KBM-7 (cell line): Measurements from ENCODE around the gene ALX4.

Experiments
- DNase-seq: peaks from one replicate; pipeline ENCODE4 v3.0.0-alpha.2; 2015
- in situ Hi-C: fragments of 300-500 bp; cut with MboI; formaldehyde crosslinking; loops from 2 replicates; pipeline ENCODE4 v1.14.3; 2020; ENCODE audit warnings: low sequenced_read_pairs, low pct_unique_long_range_greater_than_20kb, mixed read lengths

Gene ALX4

DNA sequence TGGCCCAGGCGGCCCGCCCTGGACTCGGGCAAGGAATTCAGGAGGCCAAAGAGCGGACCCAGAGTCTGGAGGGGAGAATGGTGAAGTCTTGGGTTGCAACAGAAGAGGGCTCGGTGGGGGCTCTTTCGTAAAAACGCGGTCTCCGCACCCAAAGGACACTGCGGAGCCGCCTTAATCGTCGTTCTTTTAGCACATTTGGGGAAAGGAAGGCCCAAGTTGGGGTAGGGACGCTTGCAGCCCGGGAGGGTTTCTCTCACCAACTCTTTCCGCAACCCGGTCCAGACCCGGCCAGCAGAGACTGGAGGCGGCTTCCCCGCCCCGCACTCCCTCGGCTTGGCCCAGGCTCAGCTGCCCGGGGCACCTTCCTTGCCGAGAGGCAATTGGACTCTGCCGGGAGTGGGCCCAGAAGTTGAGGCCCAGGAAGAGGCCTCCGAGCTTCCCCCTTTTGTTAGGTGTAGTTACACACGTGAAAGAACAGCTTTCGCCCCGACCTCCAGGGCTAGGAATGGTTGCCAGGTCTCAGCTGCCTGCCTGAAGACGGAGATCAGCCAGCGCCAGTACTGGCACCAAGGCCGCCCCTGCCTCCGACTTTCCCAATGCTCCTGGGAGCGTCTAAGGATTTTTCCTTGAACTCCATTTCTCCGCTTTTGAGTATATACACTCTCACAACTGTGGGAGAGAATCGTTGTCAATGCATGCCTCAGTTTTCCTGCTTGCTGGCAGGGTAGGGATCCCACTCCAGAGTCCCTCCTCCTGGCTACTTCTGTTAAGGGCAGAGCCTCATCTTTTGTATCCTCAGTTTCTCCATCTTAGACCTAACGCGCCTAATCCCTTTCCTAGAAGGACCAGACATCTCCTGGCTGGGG, 3.7 kb downstream of the ALX4 start:
- in situ Hi-C loops: no loop called here
- DNase-seq: no peak

DNA sequence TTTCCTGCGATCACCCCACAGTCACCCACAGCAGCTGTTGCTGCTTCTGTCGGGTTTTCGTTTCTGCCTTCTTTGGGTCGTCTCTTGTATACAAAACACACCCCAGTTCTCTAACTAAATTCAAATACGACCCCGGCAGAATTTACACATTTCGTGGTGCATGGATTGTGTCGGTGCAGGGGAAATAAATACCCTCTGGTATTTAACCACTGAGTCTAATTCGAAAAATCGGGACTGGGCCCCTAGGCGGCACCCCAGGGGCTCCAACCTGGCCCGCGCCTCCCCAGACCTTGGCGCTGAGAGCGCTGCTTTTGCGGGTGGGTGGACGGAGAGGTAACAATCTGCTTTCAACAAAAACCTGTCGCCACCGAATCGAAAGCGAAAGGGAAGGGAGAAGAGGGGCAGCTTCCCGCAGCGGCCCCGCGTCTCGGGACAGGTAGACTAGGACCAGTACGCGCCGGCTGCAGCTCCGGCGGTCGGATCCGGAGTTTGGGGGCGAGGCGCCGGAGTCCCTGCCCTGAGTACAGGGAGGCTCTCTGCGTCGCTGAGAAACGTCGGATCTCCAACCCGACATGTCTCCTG, 4.4 kb downstream of the ALX4 start:
- DNase-seq: peak; percentile 26
- in situ Hi-C loops: no loop called here

DNA sequence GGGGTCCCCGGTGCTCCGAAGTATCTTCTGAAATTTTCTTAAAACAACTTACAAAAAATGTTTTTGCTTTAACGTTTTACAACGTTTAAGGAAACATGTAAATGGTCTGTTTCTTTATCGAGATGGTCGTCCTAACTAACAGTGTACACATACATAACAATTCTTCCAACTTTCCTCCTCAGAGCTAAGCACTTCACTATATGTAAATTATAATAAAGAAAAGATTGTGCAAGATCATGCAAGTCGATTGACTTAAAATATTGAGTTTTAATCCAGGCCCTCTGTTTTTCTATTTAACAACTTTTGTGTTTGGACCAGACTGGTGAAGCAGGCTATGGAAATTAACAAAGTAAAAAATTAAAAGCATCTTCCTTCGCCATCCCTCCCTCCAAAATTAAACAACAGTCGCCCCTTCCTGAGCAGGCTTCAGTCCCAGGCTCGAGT, 4.9 kb downstream of the ALX4 start:
- in situ Hi-C loops: no loop called here
- DNase-seq: no peak

GRCh38 chr11:44304091-44305025, 5.6 kb downstream of the ALX4 start:
- in situ Hi-C loops: no loop called here
- no peak for DNase-seq

DNA sequence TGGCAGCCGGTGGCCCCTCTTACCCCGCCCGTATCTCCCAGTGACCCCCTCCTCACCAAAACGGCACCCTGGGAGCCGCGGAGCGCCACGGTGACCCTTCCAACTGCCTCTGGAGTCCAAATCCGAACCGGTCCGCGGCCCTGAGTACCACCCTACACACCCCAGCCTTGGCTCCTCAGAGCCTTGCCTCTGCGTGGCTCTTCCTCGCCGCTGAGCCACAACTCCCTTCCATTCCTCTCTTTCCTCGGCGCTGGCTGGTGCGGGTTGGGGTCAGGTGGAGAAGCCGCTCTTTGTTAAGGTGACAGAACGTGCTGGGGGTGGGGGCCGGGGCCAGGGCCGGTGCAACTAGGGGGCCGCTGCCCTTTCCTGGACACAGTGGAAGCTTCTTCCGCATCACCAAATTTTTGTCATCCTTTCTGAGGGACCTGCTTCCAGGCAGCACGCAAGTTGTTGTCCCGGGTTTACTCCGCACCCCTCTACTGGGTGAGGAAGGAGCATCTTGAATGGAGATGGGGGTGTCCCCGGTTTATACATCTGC, 6.5 kb downstream of the ALX4 start:
- DNase-seq: no peak
- in situ Hi-C loops: no loop called here

DNA sequence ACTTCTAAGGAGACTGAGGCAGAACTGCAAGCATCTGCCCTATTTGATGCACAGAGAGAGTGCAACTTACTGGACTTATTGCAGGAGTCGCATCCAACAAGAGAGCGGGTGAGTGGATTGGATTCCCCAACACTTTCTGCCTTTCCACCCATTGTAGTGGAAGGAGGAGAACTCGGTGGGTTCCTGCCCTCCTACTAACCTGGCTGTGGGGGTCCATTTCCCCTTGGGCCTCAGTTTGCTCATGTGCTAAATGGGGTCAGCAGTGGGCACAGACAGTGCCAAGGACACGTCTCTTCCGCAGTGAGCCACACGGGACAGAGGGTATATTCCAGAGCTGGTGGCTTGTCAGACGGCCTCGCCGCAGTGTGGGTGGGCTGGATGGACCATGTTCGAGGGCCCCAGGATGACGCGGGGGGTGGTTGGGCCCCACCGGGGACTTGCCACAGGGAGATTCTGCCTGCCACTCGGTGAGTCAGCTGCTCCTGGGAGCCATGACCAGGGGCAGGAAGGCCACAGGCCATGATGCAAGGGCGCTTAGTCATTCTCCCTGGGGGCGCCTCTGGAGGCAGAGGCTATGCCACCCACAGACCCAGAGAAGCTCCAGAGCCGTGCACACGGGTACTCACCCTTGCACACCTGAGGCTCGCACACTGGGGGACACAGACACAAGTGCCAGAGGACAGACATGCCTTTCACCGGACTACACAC, 8.2 kb downstream of the ALX4 start:
- in situ Hi-C loops: no loop called here
- no peak for DNase-seq

GRCh38 chr11:44300844-44301563, 8.9 kb downstream of the ALX4 start:
- in situ Hi-C loops: no loop called here
- no peak for DNase-seq

DNA sequence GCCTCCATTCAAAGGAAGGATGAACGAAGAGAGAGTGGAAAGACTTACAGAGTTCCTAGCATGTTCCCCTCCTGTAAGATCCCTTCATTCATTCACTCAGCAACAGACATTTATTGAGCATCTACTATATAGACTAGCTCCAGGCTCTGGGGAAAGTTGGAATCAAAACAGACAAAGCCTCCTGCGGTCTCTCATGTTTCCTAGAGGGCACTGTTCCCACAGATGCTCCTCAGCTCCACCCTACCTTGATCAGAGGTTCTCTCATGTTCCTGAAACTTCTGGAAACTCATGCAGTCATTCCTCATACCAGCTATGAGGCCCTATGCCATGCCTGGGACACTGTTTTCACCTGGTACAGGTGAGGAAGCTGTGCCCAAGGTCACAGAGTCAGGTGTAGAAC, 11.1 kb downstream of the ALX4 start:
- in situ Hi-C loops: loop anchor here (25.0 kb wide), 1 partner anchor 238 kb away; no protein-coding TSS in a partner anchor
- no peak for DNase-seq

DNA sequence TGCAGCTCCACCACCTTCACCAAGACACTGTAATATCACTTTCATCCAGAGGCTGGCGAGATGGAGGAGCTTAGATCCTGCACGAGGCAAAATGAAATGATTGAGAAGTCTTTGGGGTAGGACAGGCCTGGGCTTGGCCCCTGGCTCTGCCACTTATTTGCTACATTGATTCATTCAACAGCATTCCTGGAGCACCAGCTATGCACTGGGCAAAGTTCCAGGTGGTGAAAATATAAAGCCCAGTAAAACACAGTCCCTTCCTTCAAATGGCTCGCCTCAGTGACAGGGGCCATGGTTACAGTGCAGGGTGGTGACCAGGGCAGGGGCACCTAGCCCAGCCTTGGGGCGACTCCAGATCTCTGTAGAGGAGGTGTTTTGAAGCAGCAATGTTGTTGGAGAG, 19.7 kb downstream of the ALX4 start:
- no peak for DNase-seq
- in situ Hi-C loops: loop anchor here (25.0 kb wide), 1 partner anchor 247 kb away; no protein-coding TSS in a partner anchor

DNA sequence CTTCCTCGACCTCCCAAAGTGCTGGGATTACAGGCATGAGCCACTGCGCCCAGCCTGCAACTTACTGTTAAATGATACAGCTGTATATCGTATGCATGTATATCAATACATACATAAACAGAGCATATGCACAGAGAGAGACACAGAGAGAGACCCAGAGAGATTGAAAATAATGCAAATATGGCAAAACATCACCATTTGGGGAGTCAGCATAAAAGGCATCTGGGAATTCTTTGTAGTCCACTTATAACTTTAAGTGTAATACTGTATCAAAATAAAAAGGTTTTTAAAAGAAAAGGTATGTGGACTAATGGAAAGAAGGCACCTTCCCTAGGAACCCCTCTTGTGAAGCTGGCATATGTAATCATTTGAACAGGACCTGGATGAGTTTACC, 21.8 kb downstream of the ALX4 start:
- in situ Hi-C loops: loop anchor here (25.0 kb wide), 1 partner anchor 249 kb away; no protein-coding TSS in a partner anchor
- no peak for DNase-seq

GRCh38 chr11:44286911-44287310, 23.0 kb downstream of the ALX4 start:
- in situ Hi-C loops: loop anchor here (25.0 kb wide), 1 partner anchor 250 kb away; no protein-coding TSS in a partner anchor
- DNase-seq: no peak

GRCh38 chr11:44286268-44286880, 23.6 kb downstream of the ALX4 start:
- peak; percentile 74 for DNase-seq
- in situ Hi-C loops: loop anchor here (25.0 kb wide), 1 partner anchor 251 kb away; no protein-coding TSS in a partner anchor

GRCh38 chr11:44285756-44286155, 24.2 kb downstream of the ALX4 start:
- in situ Hi-C loops: loop anchor here (25.0 kb wide), 1 partner anchor 252 kb away; no protein-coding TSS in a partner anchor
- no peak for DNase-seq

DNA sequence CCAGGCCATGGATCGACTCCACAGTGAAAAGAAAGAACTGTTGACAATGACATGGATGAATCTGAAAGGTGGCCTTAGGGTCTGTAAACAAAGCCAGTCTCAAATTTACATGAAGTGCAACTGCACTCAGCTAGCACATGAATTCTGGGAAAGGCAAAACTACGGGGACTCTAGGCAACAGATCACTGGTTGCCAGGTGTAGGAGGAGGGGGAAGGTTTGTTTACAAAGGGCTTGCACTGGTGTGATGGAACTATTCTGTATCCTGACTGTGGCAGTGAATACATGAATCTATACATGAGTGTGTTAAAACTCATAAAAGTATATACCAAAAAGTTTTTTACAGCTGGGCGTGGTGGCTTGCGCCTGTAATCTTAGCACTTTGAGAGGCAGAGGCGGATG, 27.3 kb downstream of the ALX4 start:
- in situ Hi-C loops: loop anchor here (25.0 kb wide), 1 partner anchor 255 kb away; no protein-coding TSS in a partner anchor

GRCh38 chr11:44281151-44281550, 28.8 kb downstream of the ALX4 start:
- in situ Hi-C loops: loop anchor here (25.0 kb wide), 1 partner anchor 256 kb away; no protein-coding TSS in a partner anchor
- DNase-seq: no peak

More for the DNA sequence above, 27.3 kb downstream of the ALX4 start:
- DNase-seq: no peak

- in situ Hi-C loops: loop anchor here (25.0 kb wide), 1 partner anchor 257 kb away; no protein-coding TSS in a partner anchor
- no peak for DNase-seq
These were observed 29.7 kb downstream of the ALX4 start for GRCh38 chr11:44280257-44280656.

DNA sequence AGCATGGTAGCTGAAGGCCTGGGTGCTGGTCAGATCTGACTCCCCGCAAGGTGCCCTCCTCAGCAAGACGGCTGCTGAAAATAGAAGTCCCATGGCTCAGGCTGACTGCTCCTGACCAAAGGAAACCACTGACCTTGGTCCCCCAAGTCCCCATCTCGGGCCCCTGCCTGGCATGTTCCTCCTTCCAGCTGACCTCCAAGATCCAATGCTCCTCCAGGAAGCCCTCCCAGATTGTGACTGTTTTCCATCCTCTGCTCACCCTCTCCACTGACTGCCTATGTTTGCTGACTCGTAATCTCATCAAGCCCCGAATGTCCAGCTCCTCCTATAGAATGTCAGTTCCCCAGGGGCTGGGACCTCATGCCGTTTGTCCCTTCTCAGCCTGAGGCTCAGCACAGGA, 30.5 kb downstream of the ALX4 start:
- in situ Hi-C loops: loop anchor here (25.0 kb wide), 1 partner anchor 258 kb away; no protein-coding TSS in a partner anchor

More for the DNA sequence above, 30.5 kb downstream of the ALX4 start:
- DNase-seq: no peak
